DND-41 (cell line): Measurements from ENCODE around the gene ZBTB8A.

Source experiments
- ATAC-seq: fragments of 200-7000 bp; cut with Tn5 transposase; 3 replicates; pipeline ENCODE4 v1.9.1; 2021; ENCODE audit warnings: low read depth; ENCODE audit not compliant: insufficient read depth
- DNase-seq: peaks from one replicate; pipeline ENCODE4 v3.0.0-alpha.2; 2020
- H2AFZ ChIP-seq: 2 replicates; pipeline ENCODE4 v1.6.0; 2012; ENCODE audit warnings: low read depth, low read length
- H3K27ac ChIP-seq: 2 replicates; pipeline ENCODE4 v1.5.1; 2012; ENCODE audit warnings: low read length, inconsistent platforms
- H3K27me3 ChIP-seq: fragments of 200-600 bp; sonication (generic); 2 replicates; pipeline ENCODE4 v1.6.0; 2012; ENCODE audit warnings: low read length, mild to moderate bottlenecking, inconsistent platforms; ENCODE audit not compliant: insufficient read depth, poor library complexity
- H3K36me3 ChIP-seq: 2 replicates; pipeline ENCODE4 v1.5.1; 2012; ENCODE audit warnings: low read length, inconsistent platforms; ENCODE audit not compliant: insufficient read depth
- H3K4me1 ChIP-seq: 2 replicates; pipeline ENCODE4 v1.5.1; 2012; ENCODE audit warnings: mild to moderate bottlenecking, low read length; ENCODE audit not compliant: insufficient read depth
- H3K4me2 ChIP-seq: 2 replicates; pipeline ENCODE4 v1.6.0; 2012; ENCODE audit warnings: mild to moderate bottlenecking, moderate library complexity, low read length, inconsistent platforms; ENCODE audit not compliant: insufficient read depth
- H3K4me3 ChIP-seq, 2 experiments: fragments of 200-600 bp in 1 of 2; shearing (Covaris generic) in 1 of 2; 2 replicates each; pipeline ENCODE4 v1.5.1; 2012 to 2016; ENCODE audit warnings: inconsistent platforms in 2 of 2, low read length in 2 of 2, mild to moderate bottlenecking in 2 of 2, low read depth in 1 of 2, moderate library complexity in 1 of 2
- H3K79me2 ChIP-seq: 2 replicates; pipeline ENCODE4 v1.6.0; 2012; ENCODE audit warnings: low read length, inconsistent platforms; ENCODE audit not compliant: insufficient read depth
- H3K9ac ChIP-seq: 2 replicates; pipeline ENCODE4 v1.6.0; 2012; ENCODE audit warnings: low read depth, mild to moderate bottlenecking, inconsistent platforms, low read length, moderate library complexity
- H3K9me3 ChIP-seq: 2 replicates; pipeline ENCODE4 v1.5.1; 2012; ENCODE audit warnings: low read length, moderate library complexity, mild to moderate bottlenecking, inconsistent platforms; ENCODE audit not compliant: insufficient read depth, severe bottlenecking
- H4K20me1 ChIP-seq: 2 replicates; pipeline ENCODE4 v1.6.0; 2012; ENCODE audit warnings: low read length; ENCODE audit not compliant: insufficient read depth
- CTCF ChIP-seq: IDR thresholded peaks from 2 replicates; pipeline ENCODE4 v1.5.1; 2012; ENCODE audit warnings: borderline replicate concordance, low read length, moderate library complexity, mild to moderate bottlenecking; ENCODE audit not compliant: poor library complexity, severe bottlenecking; ENCODE audit errors: extremely low read depth
- EZH2 ChIP-seq: IDR thresholded peaks from 3 replicates; pipeline ENCODE4 v1.6.1; 2012; ENCODE audit warnings: borderline replicate concordance, low read depth, mild to moderate bottlenecking, moderate library complexity, low read length, inconsistent platforms; ENCODE audit not compliant: severe bottlenecking

The ZBTB8A gene

GRCh38 chr1:32518976-32519375 lies 20.3 kb upstream of the ZBTB8A start:
- peaks cover 2% of the 10 kb centered on the region for H3K27me3 ChIP-seq
- H3K4me1 ChIP-seq = peaks cover 8% of the 10 kb centered on the region; the same call in 1 of the 2 replicates
- H3K4me3 ChIP-seq = no peak overlapping the region
- H3K36me3 ChIP-seq = no peaks in the 10 kb centered on the region
- no peak overlapping the region for H2AFZ ChIP-seq
- TF ChIP-seq EZH2 (no peak), CTCF (no peak)
- no peaks in the 10 kb centered on the region for H3K9me3 ChIP-seq
- no peak overlapping the region for H3K27ac ChIP-seq
- ATAC-seq = no peak
- no peak for DNase-seq
- H3K4me2 ChIP-seq = no peak overlapping the region
- H4K20me1 ChIP-seq = no peaks in the 10 kb centered on the region
- no peak overlapping the region for H3K9ac ChIP-seq
- H3K79me2 ChIP-seq = no peaks in the 10 kb centered on the region

- Histone ChIP-seq H3K36me3 (no peaks in the 10 kb centered on the region), H3K9me3 (no peaks in the 10 kb centered on the region), H3K4me2 (peak overlapping the region; percentile 62), H3K79me2 (no peaks in the 10 kb centered on the region), H3K27me3 (peaks cover 3% of the 10 kb centered on the region), H3K4me3 (no peak overlapping the region), H3K27ac (no peak overlapping the region), H3K9ac (no peak overlapping the region), H3K4me1 (peaks cover 8% of the 10 kb centered on the region; the same call in 1 of the 2 replicates), H2AFZ (peak overlapping the region; percentile 77), H4K20me1 (no peaks in the 10 kb centered on the region)
- no peak for ATAC-seq
- TF ChIP-seq CTCF (peak; percentile 16), EZH2 (no peak)
- DNase-seq = no peak
Measured at GRCh38 chr1:32521165-32521564, 18.1 kb upstream of the ZBTB8A start.

GRCh38 chr1:32525053-32525452 lies 14.2 kb upstream of the ZBTB8A start:
- Histone ChIP-seq H3K4me3 (no peak overlapping the region), H3K4me1 (peaks cover 8% of the 10 kb centered on the region; the same call in 1 of the 2 replicates), H4K20me1 (no peaks in the 10 kb centered on the region), H3K9me3 (no peaks in the 10 kb centered on the region), H3K36me3 (no peaks in the 10 kb centered on the region), H3K27me3 (peaks cover 3% of the 10 kb centered on the region), H3K79me2 (no peaks in the 10 kb centered on the region), H3K4me2 (no peak overlapping the region), H3K27ac (no peak overlapping the region), H2AFZ (no peak overlapping the region), H3K9ac (no peak overlapping the region)
- DNase-seq (no peak), ATAC-seq (no peak)
- TF ChIP-seq EZH2 (no peak), CTCF (no peak)
